Lower lobe of right lung (tissue), 2 donors: ENCODE results near the gene PCYT1B. TPM values are rescaled to one million over a fixed set of nuclear protein-coding genes. Genes with fewer than 3 reads are reported as not detected.

ENCODE experiments used
- ATAC-seq, 2 donors: fragments of 200-7000 bp; cut with Tn5 transposase; one replicate each; pipeline ENCODE4 v1.9.1; 2020 to 2022; ENCODE audit warnings: mild to moderate bottlenecking in 2 of 2, moderate library complexity in 2 of 2
- DNase-seq: peaks from one replicate; pipeline ENCODE4 v3.0.0-alpha.2; 2020
- H3K27ac ChIP-seq: fragments of 200-600 bp; one replicate; pipeline ENCODE4 v1.8.0; 2022
- H3K27me3 ChIP-seq: fragments of 200-600 bp; one replicate; pipeline ENCODE4 v1.8.0; 2022; ENCODE audit warnings: low read depth
- H3K36me3 ChIP-seq: fragments of 200-600 bp; one replicate; pipeline ENCODE4 v1.8.0; 2022; ENCODE audit warnings: mild to moderate bottlenecking
- H3K4me1 ChIP-seq: fragments of 200-600 bp; one replicate; pipeline ENCODE4 v1.8.0; 2022
- H3K4me3 ChIP-seq: fragments of 200-600 bp; one replicate; pipeline ENCODE4 v1.8.0; 2022; ENCODE audit warnings: mild to moderate bottlenecking
- H3K9me3 ChIP-seq: fragments of 200-600 bp; one replicate; pipeline ENCODE4 v1.8.0; 2022
- CTCF ChIP-seq: fragments of 200-600 bp; IDR thresholded peaks from one replicate; pipeline ENCODE4 v1.8.0; 2022; ENCODE audit warnings: antibody characterized with exemption, mild to moderate bottlenecking
- intact Hi-C: fragments of 100-400 bp; cut with DNase I; formaldehyde crosslinking; loops from one replicate; pipeline ENCODE4 v1.11.0; 2022
- total RNA-seq: library from RNA; stranded (reverse); fragmentation: NEBNext Ultra II Directional; extraction: Animal tissue kit (Norgen Biotek cat#: 25700); gene quantifications from one replicate; pipeline ENCODE4 v1.2.1, GENCODE V29; 2021
- donor health status: DM: no; HTN: yes; CAD: no; lungs with severe emphysema.

PCYT1B gene
- total RNA-seq, 1 donor from 2014 or later, result 1.2 TPM

GRCh38 chrX:24668111-24668510, 21.0 kb upstream of the PCYT1B start:
- intact Hi-C loops, result no loop called here
- Histone ChIP-seq H3K27ac (no peak overlapping the region), H3K36me3 (no peaks in the 10 kb centered on the region), H3K27me3 (no peaks in the 10 kb centered on the region), H3K4me3 (no peak overlapping the region), H3K9me3 (no peaks in the 10 kb centered on the region), H3K4me1 (no peaks in the 10 kb centered on the region)
- TF ChIP-seq CTCF, result no peak
- ATAC-seq, result no peak
- no peak for DNase-seq

- Histone ChIP-seq H3K4me3 (no peak overlapping the region), H3K27ac (no peak overlapping the region), H3K9me3 (no peaks in the 10 kb centered on the region), H3K4me1 (no peaks in the 10 kb centered on the region), H3K36me3 (no peaks in the 10 kb centered on the region), H3K27me3 (no peaks in the 10 kb centered on the region)
- TF ChIP-seq CTCF, result no peak
- DNase-seq, result no peak
- ATAC-seq, result no peak
- intact Hi-C loops, result no loop called here
These were observed 15.2 kb upstream of the PCYT1B start for GRCh38 chrX:24662352-24662751.

- Histone ChIP-seq H3K36me3 (no peaks in the 10 kb centered on the region), H3K4me3 (no peak overlapping the region), H3K4me1 (no peaks in the 10 kb centered on the region), H3K27me3 (no peaks in the 10 kb centered on the region), H3K9me3 (no peaks in the 10 kb centered on the region), H3K27ac (no peak overlapping the region)
- intact Hi-C loops, result no loop called here
- ATAC-seq (no peak), DNase-seq (no peak)
- no peak for TF ChIP-seq CTCF
These were observed 14.1 kb upstream of the PCYT1B start for GRCh38 chrX:24661292-24661691.

GRCh38 chrX:24659646-24660045, 12.5 kb upstream of the PCYT1B start:
- no peaks in the 10 kb centered on the region for H3K36me3 ChIP-seq
- H3K27ac ChIP-seq, result no peak overlapping the region
- intact Hi-C loops, result no loop called here
- no peaks in the 10 kb centered on the region for H3K27me3 ChIP-seq
- DNase-seq, result no peak
- no peaks in the 10 kb centered on the region for H3K4me1 ChIP-seq
- ATAC-seq, result no peak
- H3K9me3 ChIP-seq, result no peaks in the 10 kb centered on the region
- H3K4me3 ChIP-seq, result no peak overlapping the region
- TF ChIP-seq CTCF, result no peak

GRCh38 chrX:24659106-24659505, 12.0 kb upstream of the PCYT1B start:
- no peaks in the 10 kb centered on the region for H3K36me3 ChIP-seq
- ATAC-seq (no peak), DNase-seq (no peak)
- no peak for TF ChIP-seq CTCF
- H3K27me3 ChIP-seq, result no peaks in the 10 kb centered on the region
- intact Hi-C loops, result no loop called here
- H3K27ac ChIP-seq, result no peak overlapping the region
- no peak overlapping the region for H3K4me3 ChIP-seq
- H3K4me1 ChIP-seq, result no peaks in the 10 kb centered on the region
- no peaks in the 10 kb centered on the region for H3K9me3 ChIP-seq

- ATAC-seq, result no peak
- H3K27me3 ChIP-seq, result no peaks in the 10 kb centered on the region
- no peak for DNase-seq
- no peaks in the 10 kb centered on the region for H3K4me1 ChIP-seq
- no peak overlapping the region for H3K27ac ChIP-seq
- intact Hi-C loops, result no loop called here
- no peaks in the 10 kb centered on the region for H3K9me3 ChIP-seq
- TF ChIP-seq CTCF, result no peak
- H3K4me3 ChIP-seq, result no peak overlapping the region
- H3K36me3 ChIP-seq, result no peaks in the 10 kb centered on the region
These were observed 11.3 kb upstream of the PCYT1B start for GRCh38 chrX:24658421-24658820.
